T-helper 2 cell treated with Interferon-gamma antibody and Interleukin-4, amounts not matched to agents 100 ng/mL and 5 ng/mL, for 36 hours (primary cell): ENCODE results near the gene NDUFV1. TPM values are rescaled to one million over a fixed set of nuclear protein-coding genes. Genes with fewer than 3 reads are reported as not detected.
"Not testable (repeated sequence)": the region's sequence is repeated elsewhere in the genome, so short reads cannot be mapped to it uniquely, and the experiment has no call there.

Experiments used
- intact Hi-C: fragments of 100-400 bp; cut with micrococcal nuclease; formaldehyde crosslinking; loops from one replicate; pipeline ENCODE4 v1.15.1; 2023
- total RNA-seq: library from RNA; stranded (reverse); gene quantifications from 2 replicates; pipeline ENCODE4 v1.2.3, GENCODE V29; 2022

Gene NDUFV1
- total RNA-seq, 1 donor from 2014 or later: 219 TPM

DNA sequence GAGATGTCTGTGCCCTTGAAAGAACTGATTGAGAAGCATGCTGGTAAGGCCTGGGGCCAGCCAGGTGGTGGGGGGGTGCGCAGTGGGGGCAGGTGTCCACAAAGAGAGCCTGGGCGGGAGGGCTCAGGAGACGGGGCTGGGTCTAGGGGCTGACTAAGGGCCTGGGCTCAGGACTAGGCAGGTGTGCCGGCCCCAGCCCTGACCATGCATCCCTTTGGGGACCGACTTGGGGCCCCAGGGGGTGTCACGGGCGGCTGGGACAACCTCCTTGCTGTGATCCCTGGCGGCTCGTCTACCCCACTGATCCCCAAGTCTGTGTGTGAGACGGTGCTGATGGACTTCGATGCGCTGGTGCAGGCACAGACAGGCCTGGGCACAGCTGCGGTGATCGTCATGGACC, 4.4 kb downstream of the NDUFV1 start:
- intact Hi-C loops: no loop called here

DNA sequence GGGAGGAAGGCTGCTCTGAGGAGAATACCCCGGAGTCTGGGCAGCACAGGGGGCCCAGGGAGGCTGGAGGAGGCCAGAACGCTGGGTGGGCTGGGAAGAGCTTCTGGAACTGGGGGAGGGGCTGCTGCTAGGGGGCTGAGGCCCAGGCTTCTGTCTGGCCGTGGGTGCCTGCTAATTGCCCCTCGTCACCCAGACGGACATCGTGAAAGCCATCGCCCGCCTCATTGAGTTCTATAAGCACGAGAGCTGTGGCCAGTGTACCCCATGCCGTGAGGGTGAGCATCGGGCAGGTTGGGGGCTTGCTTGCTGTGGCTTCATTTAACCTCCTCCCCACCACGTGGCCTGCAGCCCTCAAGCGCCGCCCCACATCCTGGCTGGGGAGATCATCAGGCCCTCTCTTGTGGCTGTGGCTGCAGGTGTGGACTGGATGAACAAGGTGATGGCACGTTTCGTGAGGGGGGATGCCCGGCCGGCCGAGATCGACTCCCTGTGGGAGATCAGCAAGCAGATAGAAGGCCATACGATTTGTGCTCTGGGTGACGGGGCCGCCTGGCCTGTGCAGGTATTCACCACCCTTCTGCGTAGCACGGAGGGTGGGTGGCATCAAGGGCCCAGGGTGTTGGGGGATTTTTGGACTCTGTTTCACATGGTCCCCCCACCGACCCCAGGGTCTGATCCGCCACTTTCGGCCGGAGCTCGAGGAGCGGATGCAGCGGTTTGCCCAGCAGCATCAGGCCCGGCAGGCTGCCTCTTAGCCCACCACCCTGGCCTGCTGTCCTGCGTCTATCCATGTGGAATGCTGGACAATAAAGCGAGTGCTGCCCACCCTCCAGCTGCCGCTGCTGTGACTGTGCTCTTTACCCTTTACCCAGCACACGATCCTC, 5.2 kb downstream of the NDUFV1 start:
- intact Hi-C loops: no loop called here

DNA sequence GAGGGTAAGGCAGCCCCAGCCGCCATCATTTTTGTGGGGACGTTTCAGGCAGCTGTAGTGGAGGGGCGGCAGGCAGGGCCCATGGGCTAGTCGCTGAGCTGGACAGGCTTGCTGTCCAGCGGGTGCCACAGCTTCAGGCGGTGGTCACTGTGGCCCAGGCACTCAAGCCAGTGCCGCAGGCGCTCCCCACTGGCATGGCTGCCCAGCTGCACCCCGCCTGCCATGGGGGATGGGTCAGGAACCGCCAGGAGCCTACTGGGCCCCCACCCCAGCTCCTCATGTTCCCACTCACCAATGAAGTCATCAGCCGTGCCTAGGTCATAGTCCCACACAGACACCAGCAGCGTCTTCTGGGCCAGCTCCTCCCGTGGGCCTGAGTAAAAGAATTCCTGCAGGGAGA, 6.0 kb downstream of the NDUFV1 start:
- intact Hi-C loops: no loop called here

DNA sequence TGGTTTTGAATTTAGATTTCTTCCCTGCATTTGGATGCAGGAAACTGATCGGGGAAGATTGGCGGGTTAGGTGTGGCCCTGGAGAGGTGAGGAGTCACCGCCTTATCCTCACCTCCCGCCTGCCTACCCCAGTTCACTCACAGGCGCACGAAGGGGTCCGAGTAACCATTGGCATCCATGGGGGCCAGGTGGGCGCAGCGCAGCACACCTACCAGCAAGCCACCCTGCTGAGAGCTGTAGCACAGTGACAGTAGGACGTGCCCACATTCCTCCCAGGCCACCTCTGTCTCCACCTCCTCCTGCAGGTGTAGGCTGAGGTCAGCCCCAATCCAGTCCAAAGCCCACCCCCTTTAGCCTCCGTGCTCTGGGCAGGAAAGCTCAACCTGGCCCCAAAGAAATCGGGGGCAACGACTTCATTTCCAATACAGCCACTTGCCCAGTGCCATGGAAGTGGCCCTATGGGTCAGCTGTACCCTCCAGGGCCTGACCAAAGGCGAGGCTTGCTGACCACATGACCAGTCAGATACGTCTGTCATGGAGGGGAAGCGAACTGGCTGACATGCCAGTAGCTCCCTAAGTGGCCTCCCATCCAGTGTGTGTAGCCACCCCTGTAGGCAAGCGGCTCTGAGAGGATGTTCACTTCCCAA, 6.7 kb downstream of the NDUFV1 start:
- intact Hi-C loops: no loop called here

DNA sequence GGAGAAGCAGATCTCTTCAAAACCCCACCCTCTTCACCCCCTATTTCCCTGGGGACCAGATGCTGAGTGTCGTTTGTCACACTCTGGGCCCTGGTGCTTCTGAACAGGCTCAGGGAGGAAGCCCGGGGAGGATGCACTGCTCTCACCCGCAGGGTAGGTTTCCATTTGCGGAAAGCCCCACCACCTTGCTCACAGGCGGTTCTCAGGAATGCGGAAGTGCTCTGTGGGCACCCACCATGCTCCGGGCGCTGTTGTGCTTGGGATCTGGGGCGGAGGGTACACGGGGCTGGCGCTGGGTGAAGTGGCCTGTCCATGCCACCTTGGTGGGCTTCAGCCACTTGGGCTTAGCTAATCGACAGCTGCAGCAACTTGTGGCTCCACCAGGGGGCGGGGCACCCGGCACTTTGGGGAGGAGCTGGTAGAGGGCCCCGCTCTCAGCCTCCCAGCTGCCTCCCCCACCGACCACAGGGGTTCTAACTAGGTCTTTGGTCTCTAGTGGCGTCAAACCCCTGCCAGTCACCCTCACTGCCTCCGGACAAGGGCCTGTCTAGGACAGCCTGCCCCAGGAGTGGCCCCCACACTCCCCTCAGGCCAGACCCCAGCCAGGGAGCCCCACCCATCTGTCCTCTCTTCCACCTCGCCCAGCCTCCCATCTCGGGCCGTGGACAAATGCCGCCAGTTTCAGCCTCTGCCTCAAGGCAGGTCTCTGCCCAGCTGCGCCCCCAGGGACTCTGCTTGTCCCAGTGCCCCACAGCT, 7.4 kb downstream of the NDUFV1 start:
- intact Hi-C loops: loop anchor here (1.0 kb wide), 2 partner anchors 8 to 15 kb away; partner anchors contain the start of genes NDUFV1 and NUDT8

DNA sequence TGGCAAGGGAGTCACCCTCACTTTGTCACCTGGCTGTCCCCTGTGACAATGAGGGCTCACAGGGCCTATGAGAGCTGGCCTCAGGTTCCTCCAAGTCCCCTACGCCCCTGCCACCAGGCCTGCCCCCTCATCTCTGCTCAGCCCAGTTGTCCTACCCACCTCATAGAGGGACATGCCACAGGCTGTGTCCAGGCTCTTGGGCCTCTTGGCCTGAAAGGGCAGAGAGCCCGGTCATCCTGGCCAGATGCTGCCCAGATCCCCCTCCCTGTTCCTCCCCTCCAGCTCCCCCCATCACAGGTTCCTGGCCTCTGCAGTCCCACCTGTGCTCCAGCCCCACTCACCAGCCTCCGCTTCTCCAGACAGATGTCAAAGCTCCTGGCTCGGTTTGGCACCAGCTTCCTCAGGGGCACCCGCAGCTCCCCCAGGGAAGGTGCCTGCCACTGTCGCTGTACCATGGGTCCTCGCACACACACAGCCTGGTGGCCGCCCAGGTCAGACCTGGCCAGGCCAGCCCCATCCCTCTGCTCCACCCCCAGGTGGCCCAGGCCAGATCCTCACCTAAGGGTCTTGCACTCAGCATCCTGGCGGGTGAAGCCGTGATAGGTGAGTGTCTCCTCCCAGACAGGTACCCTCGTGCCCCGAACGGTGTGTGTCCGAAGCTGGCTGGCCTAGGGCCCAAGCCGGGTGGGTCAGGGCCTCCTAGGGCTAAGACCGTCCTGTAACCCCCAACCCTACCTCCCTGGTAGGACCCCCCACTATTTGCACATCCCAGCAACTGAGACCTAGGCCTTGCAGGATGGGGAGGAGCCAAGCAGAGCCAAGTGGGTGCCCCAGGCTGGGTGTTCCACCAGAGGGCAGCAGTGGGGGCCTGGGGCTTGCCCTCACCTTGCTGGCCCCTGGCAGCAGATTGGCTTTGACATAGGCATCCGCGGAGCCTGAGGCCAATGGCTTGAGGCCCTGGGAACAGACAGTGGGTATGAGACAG, 8.3 kb downstream of the NDUFV1 start:
- intact Hi-C loops: loop anchor here (1.0 kb wide), 2 partner anchors 9 to 14 kb away; partner anchors contain the start of genes NDUFV1 and NUDT8

DNA sequence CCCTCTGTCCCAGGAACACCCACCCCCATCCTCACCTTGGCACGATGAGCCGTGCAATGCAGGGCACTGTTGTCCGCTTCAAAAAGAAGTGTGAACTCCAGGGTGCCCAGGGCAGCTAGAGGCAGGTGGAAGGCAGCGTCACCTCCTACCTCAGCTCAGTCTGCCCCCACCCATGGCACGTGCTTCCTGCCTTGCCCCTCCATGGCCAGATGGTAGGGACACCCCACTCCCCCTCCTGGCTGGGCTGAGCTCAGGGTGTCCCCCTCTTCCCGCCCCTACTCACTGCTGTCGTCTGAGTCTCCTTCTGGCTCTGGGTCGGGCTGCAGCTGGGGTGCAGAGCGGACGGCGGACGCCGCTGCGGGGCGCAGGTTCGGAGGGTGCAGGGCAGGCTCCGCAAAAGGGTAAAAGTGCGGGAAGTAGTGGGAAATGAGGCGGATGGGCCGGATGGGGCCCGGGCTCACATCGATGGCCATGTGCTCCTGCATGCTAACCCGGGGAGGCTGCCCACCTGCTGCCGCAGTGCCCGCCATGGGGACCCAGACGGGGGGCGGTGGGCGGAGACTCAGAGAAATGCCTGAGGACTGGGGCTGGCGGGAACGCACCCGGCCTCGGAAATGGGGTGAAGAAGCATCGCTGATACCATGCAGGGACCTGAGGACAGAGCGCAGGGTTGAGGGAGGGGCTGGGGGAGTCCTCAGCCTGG, 9.1 kb downstream of the NDUFV1 start:
- intact Hi-C loops: no loop called here

DNA sequence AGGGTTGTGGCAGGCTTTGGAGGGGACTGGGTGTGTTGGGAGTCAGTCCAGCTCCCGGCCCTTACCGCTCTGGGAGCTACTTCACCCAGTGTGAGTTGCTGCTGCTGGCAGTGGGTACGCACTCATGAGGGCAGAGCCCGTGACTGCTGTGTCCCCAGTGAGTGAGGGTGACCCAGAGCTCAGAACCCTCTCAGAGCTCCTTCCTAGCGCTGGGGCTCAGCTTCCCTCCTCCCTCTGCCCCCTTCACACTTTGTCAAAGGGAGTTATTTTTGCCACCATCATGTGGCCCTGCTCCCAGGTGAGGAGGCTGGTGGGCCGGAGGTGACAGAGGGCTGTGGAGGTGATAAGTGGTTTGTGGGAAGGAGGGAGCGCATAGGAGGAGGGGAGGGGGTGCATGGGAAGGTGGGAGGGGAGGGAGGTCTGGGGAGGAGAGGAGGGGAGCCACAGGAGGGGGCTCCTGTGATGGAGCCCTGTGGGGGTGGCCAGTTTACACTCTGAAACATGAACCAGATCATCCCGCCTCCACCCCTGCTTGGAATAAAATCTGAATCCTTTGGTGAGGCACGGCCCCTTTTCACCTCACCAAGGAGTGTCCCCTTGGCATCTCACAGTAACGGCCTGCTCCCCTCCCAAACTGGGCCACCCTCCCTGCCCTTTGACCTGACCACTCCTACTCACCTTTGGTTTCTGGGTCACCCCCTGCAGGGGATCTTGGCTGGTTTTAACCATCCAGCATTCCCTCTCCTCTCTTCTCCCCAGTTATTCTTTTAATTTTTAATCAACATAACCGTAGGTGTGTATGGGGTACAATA, 9.9 kb downstream of the NDUFV1 start:
- intact Hi-C loops: no loop called here

DNA sequence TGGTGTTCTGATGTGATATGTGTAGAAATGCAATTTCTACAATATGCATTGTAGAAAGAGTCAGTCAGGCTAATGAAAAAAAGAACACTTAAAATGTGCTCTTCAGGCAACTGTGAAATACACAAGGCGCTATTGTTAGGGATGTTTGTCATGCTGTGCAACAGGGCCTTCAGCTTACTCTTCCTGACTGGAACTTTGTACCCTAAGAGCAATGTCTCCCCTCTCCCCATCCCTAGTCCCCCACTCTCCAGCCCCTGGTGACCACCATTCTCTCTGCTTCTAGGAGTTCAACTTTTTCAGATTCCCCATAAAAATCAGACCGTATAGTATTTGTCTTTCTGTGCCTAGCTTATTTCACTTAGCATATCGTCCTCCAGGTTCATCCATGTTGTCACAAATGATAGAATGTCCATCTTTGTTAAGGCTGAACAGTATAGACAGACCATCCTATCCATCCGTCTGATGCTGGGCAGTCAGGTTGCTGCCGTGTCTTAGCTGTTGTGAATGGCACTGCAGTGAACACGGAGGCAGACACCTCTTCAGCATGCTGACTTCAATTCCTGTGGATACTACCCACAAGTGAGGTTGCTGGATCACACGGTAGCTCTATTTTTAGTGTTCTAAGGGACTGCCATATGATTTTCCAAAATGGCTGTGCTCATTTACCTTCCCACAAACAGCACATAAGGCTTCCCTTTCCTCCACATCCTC, 10.7 kb downstream of the NDUFV1 start:
- intact Hi-C loops: no loop called here

DNA sequence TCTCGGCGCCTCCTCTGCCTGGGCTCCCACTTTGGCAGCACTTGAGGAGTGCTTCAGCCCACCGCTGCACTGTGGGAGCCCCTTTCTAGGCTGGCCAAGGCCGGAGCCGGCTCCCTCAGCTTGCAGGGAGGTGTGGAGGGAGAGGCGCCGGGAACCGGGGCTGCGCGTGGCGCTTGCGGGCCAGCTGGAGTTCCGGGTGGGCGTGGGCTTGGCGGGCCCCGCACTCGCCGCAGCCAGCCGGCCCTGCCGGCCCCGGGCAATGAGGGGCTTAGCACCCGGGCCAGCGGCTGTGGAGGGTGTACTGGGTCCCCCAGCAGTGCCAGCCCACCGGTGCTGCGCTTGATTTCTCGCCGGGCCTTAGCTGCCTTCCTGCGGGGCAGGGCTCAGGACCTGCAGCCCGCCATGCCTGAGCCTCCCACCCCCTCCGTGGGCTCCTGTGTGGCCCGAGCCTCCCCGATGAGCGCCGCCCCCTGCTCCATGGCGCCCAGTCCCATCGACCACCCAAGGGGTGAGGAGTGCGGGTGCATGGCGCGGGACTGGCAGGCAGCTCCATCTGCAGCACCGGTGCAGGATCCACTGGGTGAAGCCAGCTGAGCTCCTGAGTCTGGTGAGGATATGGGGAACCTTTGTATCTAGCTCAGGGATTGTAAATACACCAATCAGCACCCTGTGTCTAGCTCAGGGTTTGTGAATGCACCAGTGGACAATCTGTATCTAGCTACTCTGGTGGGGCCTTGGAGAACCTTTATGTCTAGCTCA, 12.3 kb downstream of the NDUFV1 start:
- intact Hi-C loops: not testable (repeated sequence)

DNA sequence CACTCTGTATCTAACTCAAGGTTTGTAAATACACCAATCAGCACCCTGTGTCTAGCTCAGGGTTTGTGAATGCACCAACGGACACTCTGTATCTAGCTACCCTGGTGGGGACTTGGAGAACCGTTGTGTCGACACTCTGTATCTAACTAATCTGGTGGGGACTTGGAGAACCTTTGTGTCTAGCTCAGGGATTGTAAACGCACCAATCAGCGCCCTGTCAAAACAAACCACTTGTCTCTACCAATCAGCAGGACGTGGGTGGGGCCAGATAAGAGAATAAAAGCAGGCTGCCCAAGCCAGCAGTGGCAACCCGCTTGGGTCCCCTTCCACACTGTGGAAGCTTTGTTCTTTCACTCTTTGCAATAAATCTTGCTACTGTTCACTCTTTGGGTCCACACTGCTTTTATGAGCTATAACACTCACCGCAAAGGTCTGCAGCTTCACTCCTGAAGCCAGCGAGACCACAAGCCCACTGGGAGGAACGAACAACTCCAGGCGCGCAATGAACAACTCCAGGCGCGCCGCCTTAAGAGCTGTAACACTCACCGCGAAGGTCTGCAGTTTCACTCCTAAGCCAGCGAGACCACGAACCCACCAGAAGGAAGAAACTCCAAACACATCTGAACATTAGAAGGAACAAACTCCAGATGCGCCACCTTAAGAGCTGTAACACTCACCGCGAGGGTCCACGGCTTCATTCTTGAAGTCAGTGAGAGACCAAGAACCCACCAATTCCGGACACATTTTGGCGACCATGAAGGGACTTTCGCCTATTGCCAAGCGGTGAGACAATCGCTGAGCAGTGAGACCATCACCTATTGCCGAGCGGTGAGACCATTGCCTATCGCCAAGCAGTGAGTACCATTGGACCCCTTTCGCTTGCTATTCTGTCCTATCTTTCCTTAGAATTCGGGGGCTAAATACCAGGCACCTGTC, 13.2 kb downstream of the NDUFV1 start:
- intact Hi-C loops: not testable (repeated sequence)

DNA sequence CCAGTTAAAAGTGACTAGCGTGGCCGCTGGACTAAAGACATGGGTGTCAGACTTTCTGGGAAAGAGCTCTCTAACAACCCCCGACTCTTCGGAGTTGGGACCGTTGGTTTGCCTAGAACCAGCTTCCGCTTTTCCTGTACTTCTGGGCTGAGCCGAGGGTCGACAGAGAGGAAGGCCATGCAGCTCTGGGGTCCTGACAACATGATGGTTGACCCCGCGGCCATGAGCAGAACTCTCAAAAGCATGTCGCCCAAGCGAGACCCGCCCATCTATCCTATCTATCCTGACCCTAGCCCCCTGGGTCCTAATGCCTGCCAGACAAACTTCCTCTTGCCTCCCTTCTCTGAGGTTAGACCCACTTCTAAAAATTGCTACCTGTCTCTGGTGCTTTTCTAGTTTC, 13.9 kb downstream of the NDUFV1 start:
- intact Hi-C loops: not testable (repeated sequence)

DNA sequence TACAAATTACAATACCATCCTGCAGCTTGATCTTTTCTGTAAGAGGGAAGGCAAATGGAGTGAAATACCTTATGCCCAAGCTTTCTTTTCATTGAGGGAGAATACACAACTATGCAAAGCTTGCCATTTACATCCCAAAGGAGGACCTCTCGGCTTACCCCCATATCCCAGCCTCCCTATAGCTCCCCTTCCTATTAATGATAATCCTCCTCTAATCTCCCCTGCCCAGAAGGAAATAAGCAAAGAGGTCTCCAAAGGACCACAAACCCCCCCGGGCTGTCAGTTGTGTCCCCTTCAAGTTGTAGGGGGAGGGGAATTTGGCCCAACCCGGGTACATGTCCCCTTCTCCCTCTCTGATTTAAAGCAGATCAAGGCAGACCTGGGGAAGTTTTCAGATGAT, 15.2 kb downstream of the NDUFV1 start:
- intact Hi-C loops: not testable (repeated sequence)

DNA sequence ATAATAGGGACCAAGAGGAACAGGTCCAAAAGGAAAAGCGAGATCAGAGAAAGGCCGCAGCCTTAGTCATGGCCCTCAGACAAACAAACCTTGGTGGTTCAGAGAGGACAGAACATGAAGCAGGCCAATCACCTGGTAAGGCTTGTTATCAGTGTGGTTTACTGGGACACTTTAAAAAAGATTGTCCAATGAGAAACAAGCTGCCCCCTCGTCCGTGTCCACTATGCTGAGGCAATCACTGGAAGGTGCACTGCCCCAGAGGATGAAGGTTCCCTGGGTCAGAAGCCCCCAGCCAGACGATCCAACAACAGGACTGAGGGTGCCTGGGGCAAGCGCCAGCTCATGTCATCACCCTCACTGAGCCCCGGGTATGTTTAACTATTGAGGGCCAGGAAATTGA, 16.2 kb downstream of the NDUFV1 start:
- intact Hi-C loops: not testable (repeated sequence)

DNA sequence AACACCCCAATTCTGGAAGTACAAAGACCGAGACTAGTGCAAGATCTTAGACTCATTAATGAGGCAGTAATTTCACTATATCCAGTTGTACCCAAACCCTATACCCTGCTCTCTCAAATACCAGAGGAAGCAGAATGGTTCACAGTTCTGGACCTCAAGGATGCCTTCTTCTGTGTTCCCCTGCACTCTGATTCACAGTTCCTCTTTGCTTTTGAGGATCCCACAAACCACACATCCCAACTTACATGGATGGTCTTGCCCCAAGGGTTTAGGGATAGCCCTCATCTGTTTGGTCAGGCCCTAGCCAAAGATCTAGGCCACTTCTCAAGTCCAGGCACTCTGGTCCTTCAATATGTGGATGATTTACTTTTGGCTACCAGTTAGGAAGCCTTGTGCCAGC, 17.1 kb downstream of the NDUFV1 start:
- intact Hi-C loops: not testable (repeated sequence)

DNA sequence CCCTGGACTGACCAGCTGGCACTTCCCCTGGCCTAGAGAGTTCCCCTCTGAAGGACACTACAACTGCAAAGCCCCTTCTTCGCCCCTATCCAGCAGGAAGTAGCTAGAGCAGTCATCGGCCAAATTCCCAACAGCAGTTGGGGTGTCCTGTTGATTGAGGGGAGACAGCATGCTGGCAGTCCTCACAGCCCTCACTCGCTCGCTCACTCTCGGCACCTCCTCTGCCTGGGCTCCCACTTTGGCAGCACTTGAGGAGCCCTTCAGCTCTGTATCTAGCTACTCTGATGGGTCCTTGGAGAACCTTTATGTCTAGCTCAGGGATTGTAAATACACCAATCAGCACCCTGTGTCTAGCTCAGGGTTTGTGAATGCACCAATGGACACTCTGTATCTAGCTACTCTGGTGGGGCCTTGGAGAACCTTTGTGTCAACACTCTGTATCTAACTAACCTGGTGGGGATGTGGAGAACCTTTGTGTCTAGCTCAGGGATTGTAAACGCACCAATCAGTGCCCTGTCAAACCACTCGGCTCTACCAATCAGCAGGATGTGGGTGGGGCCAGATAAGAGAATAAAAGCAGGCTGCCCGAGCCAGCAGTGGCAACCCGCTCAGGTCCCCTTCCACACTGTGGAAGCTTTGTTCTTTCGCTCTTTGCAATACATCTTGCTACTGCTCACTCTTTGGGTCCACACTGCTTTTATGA, 19.5 kb downstream of the NDUFV1 start:
- intact Hi-C loops: not testable (repeated sequence)
